Spinal cord (tissue), 10 donors: Measurements from ENCODE around the gene EXOC6B. TPM values are rescaled to one million over a fixed set of nuclear protein-coding genes. Genes with fewer than 3 reads are reported as not detected.

Source experiments
- DNase-seq, 6 donors: peaks; one replicate each; pipeline versions ENCODE4 v3.0.0 to v3.0.0-alpha.2; 2013 to 2015; ENCODE audit warnings: low spot score in 6 of 6, low read depth in 4 of 6
- H3K27ac ChIP-seq: one replicate; pipeline ENCODE4 v1.5.1; 2013; ENCODE audit warnings: low read depth, low read length, control low read depth
- H3K27me3 ChIP-seq: one replicate; pipeline ENCODE4 v1.6.1; 2013; ENCODE audit warnings: low read length; ENCODE audit not compliant: control insufficient read depth, insufficient read depth
- H3K36me3 ChIP-seq: one replicate; pipeline ENCODE4 v1.6.1; 2013; ENCODE audit warnings: low read length; ENCODE audit not compliant: control insufficient read depth, insufficient read depth
- H3K4me1 ChIP-seq: one replicate; pipeline ENCODE4 v1.6.1; 2013; ENCODE audit warnings: low read length; ENCODE audit not compliant: control insufficient read depth, insufficient read depth
- H3K4me3 ChIP-seq: one replicate; pipeline ENCODE4 v1.5.1; 2013; ENCODE audit warnings: low read depth, low read length, control low read depth
- H3K9me3 ChIP-seq: one replicate; pipeline ENCODE4 v1.6.1; 2013; ENCODE audit warnings: low read length; ENCODE audit not compliant: control insufficient read depth, insufficient read depth
- WGBS: methylation state at CpG from one replicate; pipeline ENCODE4 v1.1.5; 2013; ENCODE audit warnings: missing lambda C conversion rate; ENCODE audit not compliant: insufficient coverage; 5-methylcytosine and 5-hydroxymethylcytosine counted together
- polyA plus RNA-seq, 2 donors: library from polyadenylated mRNA; unstranded; fragments of 120-200 nt; gene quantifications; one replicate each; pipeline ENCODE4 v1.2.1, GENCODE V29; 2013; ENCODE audit not compliant: insufficient read length in 2 of 2
- total RNA-seq, 2 donors: library from RNA; depleted of rRNA in 1 of 2; stranded (reverse); fragments of 120-200 nt in 1 of 2; fragments of >200 nt in 1 of 2; gene quantifications; one replicate each; pipeline versions ENCODE4 v1.2.3 to v1.2.4, GENCODE V29; 2013 to 2014
- donor health status: healthy.

Gene EXOC6B
- total and polyA plus RNA-seq, 4 donors: 29.4 to 76.8 (median 38.0) TPM

- WGBS: no CpG with 5 or more reads among the region's 2 CpGs
- no peak for DNase-seq
- Histone ChIP-seq H3K36me3 (no peaks in the 10 kb centered on the region), H3K4me1 (no peaks in the 10 kb centered on the region), H3K4me3 (no peak overlapping the region), H3K27ac (no peak overlapping the region), H3K9me3 (no peaks in the 10 kb centered on the region), H3K27me3 (no peaks in the 10 kb centered on the region)
Observed at GRCh38 chr2:72275084-72275483, 550.7 kb downstream of the EXOC6B start.

DNA sequence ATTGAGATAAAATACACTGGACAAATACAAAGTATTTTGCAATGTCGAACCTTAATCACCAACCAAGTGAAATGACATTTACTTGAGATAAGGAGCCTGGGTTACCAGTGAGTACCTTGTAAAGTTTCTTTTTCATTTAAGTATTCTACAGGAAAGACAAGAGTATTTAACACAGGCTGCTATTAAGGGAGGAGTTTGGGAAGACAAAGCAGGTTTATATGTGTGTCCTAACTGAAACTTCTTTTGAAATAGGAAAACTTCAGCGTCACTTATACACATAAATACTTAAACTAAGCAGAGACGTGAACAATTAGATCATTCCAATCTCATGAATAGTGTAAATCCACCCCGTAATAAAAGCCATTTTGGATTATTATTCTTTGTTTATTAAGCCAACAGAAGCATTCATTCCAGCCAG lies 551.4 kb downstream of the EXOC6B start:
- WGBS: no CpG with 5 or more reads among the region's 4 CpGs
- H3K4me1 ChIP-seq: no peaks in the 10 kb centered on the region
- H3K4me3 ChIP-seq: no peak overlapping the region
- H3K9me3 ChIP-seq: no peaks in the 10 kb centered on the region
- H3K27me3 ChIP-seq: no peaks in the 10 kb centered on the region
- no peaks in the 10 kb centered on the region for H3K36me3 ChIP-seq
- no peak for DNase-seq
- H3K27ac ChIP-seq: no peak overlapping the region

GRCh38 chr2:72273384-72273783 lies 552.4 kb downstream of the EXOC6B start:
- H3K27ac ChIP-seq: no peak overlapping the region
- no peaks in the 10 kb centered on the region for H3K36me3 ChIP-seq
- H3K4me1 ChIP-seq: no peaks in the 10 kb centered on the region
- DNase-seq: no peak
- H3K27me3 ChIP-seq: no peaks in the 10 kb centered on the region
- no CpG with 5 or more reads among the region's 1 CpG for WGBS
- no peaks in the 10 kb centered on the region for H3K9me3 ChIP-seq
- no peak overlapping the region for H3K4me3 ChIP-seq

- Histone ChIP-seq H3K27ac (no peak overlapping the region), H3K4me3 (no peak overlapping the region), H3K36me3 (no peaks in the 10 kb centered on the region), H3K4me1 (no peaks in the 10 kb centered on the region), H3K27me3 (no peaks in the 10 kb centered on the region), H3K9me3 (no peaks in the 10 kb centered on the region)
- WGBS: 57% methylated on average over 3 of the region's 5 CpGs
- peak in 2 of 6 donors; percentile 22 to 36 for DNase-seq
Observed at GRCh38 chr2:72271766-72272641, 553.8 kb downstream of the EXOC6B start.

- no peak for DNase-seq
- Histone ChIP-seq H3K4me3 (no peak overlapping the region), H3K27ac (no peak overlapping the region), H3K36me3 (no peaks in the 10 kb centered on the region), H3K27me3 (no peaks in the 10 kb centered on the region), H3K4me1 (no peaks in the 10 kb centered on the region), H3K9me3 (no peaks in the 10 kb centered on the region)
- 80% methylated on average over 1 of the region's 1 CpG for WGBS
Observed at GRCh38 chr2:72271276-72271614, 554.6 kb downstream of the EXOC6B start.

DNA sequence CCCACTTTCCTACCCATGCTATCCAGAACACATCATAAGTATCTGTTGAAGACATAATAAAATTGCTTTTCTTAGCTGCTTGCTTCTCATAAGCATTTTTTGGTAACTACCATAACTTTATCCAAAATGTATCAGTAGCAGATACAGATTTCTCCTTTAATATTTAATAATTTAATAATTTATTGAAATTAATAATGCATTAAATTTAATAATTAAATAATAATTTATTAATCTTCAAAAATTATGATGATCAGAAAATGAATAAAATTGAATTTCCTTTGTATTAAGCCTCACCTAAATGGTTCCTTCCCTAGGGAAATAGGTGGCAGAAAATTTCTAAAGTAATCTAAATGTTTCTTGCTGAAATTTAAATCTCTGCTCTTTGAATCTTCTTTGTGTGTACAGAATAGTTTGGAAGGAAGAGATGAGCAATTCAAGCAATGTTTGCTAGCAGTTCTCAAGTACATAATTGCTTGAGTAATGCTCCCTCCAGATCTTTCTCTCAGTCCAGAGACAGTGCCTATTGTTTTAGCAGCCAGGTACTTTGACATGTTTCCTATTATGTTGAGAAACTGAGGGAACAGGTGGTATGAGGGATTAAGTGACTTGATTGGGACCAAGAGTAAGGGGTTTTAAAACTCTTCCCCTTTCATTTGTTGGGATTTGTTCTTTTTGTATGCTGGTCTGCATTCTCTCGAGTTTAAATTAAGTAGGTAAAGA lies 555.1 kb downstream of the EXOC6B start:
- no peaks in the 10 kb centered on the region for H3K36me3 ChIP-seq
- no peak overlapping the region for H3K27ac ChIP-seq
- no peak for DNase-seq
- H3K4me1 ChIP-seq: no peaks in the 10 kb centered on the region
- no peak overlapping the region for H3K4me3 ChIP-seq
- no peaks in the 10 kb centered on the region for H3K27me3 ChIP-seq
- no peaks in the 10 kb centered on the region for H3K9me3 ChIP-seq
- no CpG with 5 or more reads among the region's 1 CpG for WGBS

DNA sequence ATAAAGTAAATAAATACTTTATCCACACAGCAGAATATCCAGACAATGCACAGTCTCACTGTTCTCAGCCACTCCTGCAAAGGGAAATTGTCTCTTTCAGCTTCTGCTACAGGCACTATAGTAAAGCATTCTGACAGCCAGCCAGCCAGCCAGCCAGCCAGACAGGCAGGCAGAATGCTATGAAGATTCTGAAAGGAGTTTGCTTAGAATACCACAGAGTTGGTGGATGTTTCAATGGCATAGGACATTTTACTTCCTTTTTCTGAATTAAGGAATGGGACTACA lies 562.1 kb downstream of the EXOC6B start:
- H3K27ac ChIP-seq: no peak overlapping the region
- no peaks in the 10 kb centered on the region for H3K36me3 ChIP-seq
- H3K4me3 ChIP-seq: no peak overlapping the region
- DNase-seq: peak in 4 of 6 donors; percentile 20 to 72 (median 51)
- no peaks in the 10 kb centered on the region for H3K9me3 ChIP-seq
- H3K27me3 ChIP-seq: no peaks in the 10 kb centered on the region
- peaks cover 5% of the 10 kb centered on the region for H3K4me1 ChIP-seq

DNA sequence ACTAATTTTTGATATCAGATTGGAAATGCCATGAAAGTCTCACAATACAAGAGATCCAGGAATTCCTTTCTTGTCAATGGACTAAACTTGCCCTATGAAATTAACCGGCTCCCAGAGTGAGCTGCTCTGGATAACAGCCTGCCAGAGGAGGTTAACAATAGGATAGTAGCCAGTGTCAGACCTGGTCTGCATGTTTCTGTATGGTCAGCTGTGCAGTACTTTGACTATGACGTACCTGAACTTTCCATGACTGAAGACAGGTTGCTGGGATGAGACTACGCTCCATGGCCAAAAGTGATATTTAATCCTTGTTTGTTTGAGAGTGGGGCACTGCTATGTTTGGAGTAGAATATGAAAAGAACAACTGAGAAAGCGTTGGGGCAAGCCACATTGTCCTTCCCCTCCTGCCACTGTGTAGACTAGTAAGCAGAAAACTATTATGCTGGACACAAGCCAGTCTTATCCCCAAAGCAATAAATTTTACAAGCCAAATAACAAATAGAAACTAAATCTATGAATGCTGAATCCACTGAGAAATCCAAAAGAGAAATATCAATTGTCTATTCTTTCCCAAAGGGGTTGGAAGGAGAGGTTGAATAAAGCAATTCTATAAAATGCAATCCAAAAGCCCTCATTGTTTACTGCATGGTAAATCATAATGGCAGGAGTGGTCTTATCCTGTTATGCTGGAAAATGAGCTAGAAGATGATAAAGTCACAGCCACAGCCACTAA lies 562.6 kb downstream of the EXOC6B start:
- peak in 1 of 6 donors; percentile 5 for DNase-seq
- 75% methylated on average over 2 of the region's 4 CpGs for WGBS
- no peaks in the 10 kb centered on the region for H3K36me3 ChIP-seq
- peaks cover 5% of the 10 kb centered on the region for H3K4me1 ChIP-seq
- no peak overlapping the region for H3K27ac ChIP-seq
- H3K9me3 ChIP-seq: no peaks in the 10 kb centered on the region
- no peak overlapping the region for H3K4me3 ChIP-seq
- no peaks in the 10 kb centered on the region for H3K27me3 ChIP-seq

GRCh38 chr2:72261076-72261475 lies 564.8 kb downstream of the EXOC6B start:
- Histone ChIP-seq H3K4me1 (peaks cover 5% of the 10 kb centered on the region), H3K27me3 (no peaks in the 10 kb centered on the region), H3K36me3 (no peaks in the 10 kb centered on the region), H3K27ac (no peak overlapping the region), H3K9me3 (no peaks in the 10 kb centered on the region), H3K4me3 (no peak overlapping the region)
- no peak for DNase-seq
- no CpG with 5 or more reads among the region's 2 CpGs for WGBS
